Kidney tubule cell (primary cell): Measurements from ENCODE around the gene MINDY4.

ENCODE experiments used
- DNase-seq: peaks from one replicate; pipeline ENCODE4 v3.0.0-alpha.2; 2018; ENCODE audit warnings: low spot score

MINDY4 gene

GRCh38 chr7:30771174-30771879, at the start of gene MINDY4:
Gene MINDY4, plus strand, starts transcription at chr7:30771417. Its CDS starts 77 bp downstream, at chr7:30771494.
- peak; percentile 84 for DNase-seq

GRCh38 chr7:30722187-30722586, 49.0 kb upstream of the MINDY4 start:
- no peak for DNase-seq

GRCh38 chr7:30722671-30723070, 48.5 kb upstream of the MINDY4 start:
- DNase-seq = no peak

- DNase-seq = no peak
These were observed 47.4 kb upstream of the MINDY4 start for GRCh38 chr7:30723776-30724175.

- DNase-seq = no peak
These were observed 44.8 kb upstream of the MINDY4 start for GRCh38 chr7:30726296-30727006.

GRCh38 chr7:30727061-30727945, 43.9 kb upstream of the MINDY4 start:
- DNase-seq = no peak

GRCh38 chr7:30728591-30729100, 42.6 kb upstream of the MINDY4 start:
- no peak for DNase-seq

GRCh38 chr7:30729642-30730041, 41.6 kb upstream of the MINDY4 start:
- no peak for DNase-seq

GRCh38 chr7:30730097-30730496, 41.1 kb upstream of the MINDY4 start:
- DNase-seq = no peak

GRCh38 chr7:30730996-30731395, 40.2 kb upstream of the MINDY4 start:
- DNase-seq = no peak

- DNase-seq = no peak
These were observed 39.6 kb upstream of the MINDY4 start for GRCh38 chr7:30731581-30731980.

- no peak for DNase-seq
These were observed 38.6 kb upstream of the MINDY4 start for GRCh38 chr7:30732606-30733005.

GRCh38 chr7:30733216-30733615, 38.0 kb upstream of the MINDY4 start:
- DNase-seq = no peak

GRCh38 chr7:30733691-30734090, 37.5 kb upstream of the MINDY4 start:
- no peak for DNase-seq

- DNase-seq = no peak
These were observed 36.7 kb upstream of the MINDY4 start for GRCh38 chr7:30734497-30734896.

- no peak for DNase-seq
These were observed 35.6 kb upstream of the MINDY4 start for GRCh38 chr7:30735631-30736030.

- DNase-seq = no peak
These were observed 34.9 kb upstream of the MINDY4 start for GRCh38 chr7:30736291-30736690.

- DNase-seq = no peak
These were observed 32.9 kb upstream of the MINDY4 start for GRCh38 chr7:30738026-30738915.

- DNase-seq = no peak
These were observed 31.5 kb upstream of the MINDY4 start for GRCh38 chr7:30739691-30740090.

- DNase-seq = peak; percentile 68
These were observed 30.6 kb upstream of the MINDY4 start for GRCh38 chr7:30740417-30741181.

GRCh38 chr7:30741289-30741688, 29.9 kb upstream of the MINDY4 start:
- DNase-seq = no peak
